ENCODE measurements around the gene SPTBN1. TPM values are rescaled to one million over a fixed set of nuclear protein-coding genes. Genes with fewer than 3 reads are reported as not detected.

SPTBN1 gene
- total and polyA plus RNA-seq, 9 of the 15 experiments (the other 6 are each of a cell fraction or from before 2014, with no cell fraction given): 8.9 to 66.8 (median 31.4) TPM

GRCh38 chr2:54589340-54590215 lies 133.5 kb downstream of the SPTBN1 start (continued):
- TF ChIP-seq POLR3A (IDR thresholded peaks at IDR 0.05; ENCODE audit: borderline replicate concordance, extremely low read depth, insufficient read depth, insufficient read length) (no peak), ERF (CRISPR knock-in tag; IDR thresholded peaks at IDR 0.05) (0 out of 2 replicates have a peak, but pooled peaks have one; percentile 34), GABPB1 (CRISPR knock-in tag; IDR thresholded peaks at IDR 0.05) (peak; percentile 37; the same call in 1 of the 2 replicates), TCF7 (IDR thresholded peaks at IDR 0.05; ENCODE audit: borderline replicate concordance) (no peak), MGA (IDR thresholded peaks at IDR 0.05) (no peak), RFX5 (IDR thresholded peaks at IDR 0.05; ENCODE audit: low read depth, low read length) (0 out of 2 replicates have a peak, but pooled peaks have one; percentile 3), GATA2 (CRISPR knock-in tag; IDR thresholded peaks at IDR 0.05) (peak; percentile 95), IFI16 (CRISPR knock-in tag; IDR thresholded peaks at IDR 0.05) (no peak), ETV1 (tag; conservative IDR thresholded peaks at IDR 0.05; ENCODE audit: low read depth) (peak; percentile 100), ATF3 (IDR thresholded peaks at IDR 0.05) (peak; percentile 70), ATF3 (CRISPR knock-in tag; conservative IDR thresholded peaks at IDR 0.05) (no peak), CREM (IDR thresholded peaks at IDR 0.05; ENCODE audit: low read depth) (peak; percentile 88), CHCHD3 (CRISPR knock-in tag; IDR thresholded peaks at IDR 0.05) (no peak), NR2F6 (CRISPR knock-in tag; IDR thresholded peaks at IDR 0.05) (no peak), PHF21A (IDR thresholded peaks at IDR 0.05; ENCODE audit: borderline replicate concordance, low read depth) (no peak), EP400 (IDR thresholded peaks at IDR 0.05) (peak; percentile 78)

Data from K562 (cell line).